Testis (tissue), 3 donors: Measurements from ENCODE around the gene TBC1D22A. TPM values are rescaled to one million over a fixed set of nuclear protein-coding genes. Genes with fewer than 3 reads are reported as not detected.

Source experiments
- DNase-seq: peaks from one replicate; pipeline ENCODE4 v3.0.0-alpha.2; 2019
- H3K27ac ChIP-seq, 2 donors: fragments of 200-600 bp; sonication (generic); one replicate each; pipeline ENCODE4 v1.5.1; 2019
- H3K27me3 ChIP-seq: fragments of 200-600 bp; sonication (generic); one replicate; pipeline ENCODE4 v1.5.1; 2019
- H3K36me3 ChIP-seq: fragments of 200-600 bp; sonication (generic); one replicate; pipeline ENCODE4 v1.5.1; 2017; ENCODE audit warnings: low read depth; ENCODE audit errors: missing control alignments
- H3K4me1 ChIP-seq: fragments of 200-600 bp; sonication (generic); one replicate; pipeline ENCODE4 v1.5.1; 2019
- H3K4me3 ChIP-seq, 2 donors: fragments of 200-600 bp; sonication (generic); one replicate each; pipeline ENCODE4 v1.5.1; 2017 to 2019
- H3K9me3 ChIP-seq: fragments of 200-600 bp; sonication (generic); one replicate; pipeline ENCODE4 v1.5.1; 2017
- CTCF ChIP-seq, 3 experiments: fragments of 450-650 bp in 2 of 3; fragments of 200-600 bp in 1 of 3; sonication (generic) in 1 of 3; IDR thresholded peaks; one replicate each; pipeline ENCODE4 v1.5.1; 2016 to 2019; ENCODE audit warnings: antibody characterized with exemption in 3 of 3, mild to moderate bottlenecking in 2 of 3, moderate library complexity in 1 of 3
- POLR2A ChIP-seq: fragments of 450-650 bp; IDR thresholded peaks from one replicate; pipeline ENCODE4 v1.6.1; 2017; ENCODE audit warnings: antibody characterized with exemption, mild to moderate bottlenecking, moderate library complexity
- WGBS, 2 donors: methylation state at CpG; one replicate each; pipeline ENCODE4 v1.1.5; 2018; 5-methylcytosine and 5-hydroxymethylcytosine counted together
- intact Hi-C: fragments of 100-400 bp; cut with DNase I; formaldehyde crosslinking; loops from one replicate; pipeline ENCODE4 v1.15.1; 2023; ENCODE audit warnings: low total_unique reads
- polyA plus RNA-seq: library from polyadenylated mRNA; stranded (reverse); fragments of 350-450 nt; fragmentation: Illumina TruSeq; extraction: RNeasy Lipid Tissue Mini Kit (QIAGEN cat#74804); gene quantifications from one replicate; pipeline ENCODE4 v1.2.3, GENCODE V29; 2014; ENCODE audit warnings: low read depth, low replicate concordance; ENCODE audit not compliant: insufficient read depth
- total RNA-seq, 2 donors: library from RNA; depleted of rRNA; stranded (reverse); fragments of >200 nt; gene quantifications; one replicate each; pipeline ENCODE4 v1.2.3, GENCODE V29; 2016

Gene TBC1D22A
- total and polyA plus RNA-seq, 3 donors from 2014 or later = 16.6 to 32.8 (median 28.5) TPM

- DNase-seq = no peak
- no peak for TF ChIP-seq CTCF (IDR thresholded peaks at IDR 0.05)
- TF ChIP-seq POLR2A = no peak
- Histone ChIP-seq H3K27ac (no peak overlapping the region), H3K36me3 (no peaks in the 10 kb centered on the region), H3K4me3 (no peak overlapping the region), H3K4me1 (peaks cover 14% of the 10 kb centered on the region), H3K9me3 (no peaks in the 10 kb centered on the region), H3K27me3 (no peaks in the 10 kb centered on the region)
- intact Hi-C loops = no loop called here
- 71% methylated on average over 4 of the region's 4 CpGs for WGBS, 2 donors
Observed at GRCh38 chr22:46966495-46966845, 204.0 kb downstream of the TBC1D22A start.

GRCh38 chr22:46966846-46967245 lies 204.4 kb downstream of the TBC1D22A start:
- TF ChIP-seq POLR2A (no peak), CTCF (IDR thresholded peaks at IDR 0.05) (no peak)
- Histone ChIP-seq H3K36me3 (no peaks in the 10 kb centered on the region), H3K4me1 (peaks cover 18% of the 10 kb centered on the region), H3K9me3 (no peaks in the 10 kb centered on the region), H3K4me3 (no peak overlapping the region), H3K27ac (no peak overlapping the region), H3K27me3 (no peaks in the 10 kb centered on the region)
- intact Hi-C loops = no loop called here
- WGBS, 2 donors = 78 to 95% methylated on average over 16 of the region's 16 CpGs
- no peak for DNase-seq

GRCh38 chr22:46967445-46968358 lies 205.3 kb downstream of the TBC1D22A start:
- Histone ChIP-seq H3K9me3 (no peaks in the 10 kb centered on the region), H3K4me3 (no peak overlapping the region), H3K27ac (no peak overlapping the region), H3K27me3 (no peaks in the 10 kb centered on the region), H3K4me1 (peaks cover 20% of the 10 kb centered on the region), H3K36me3 (no peaks in the 10 kb centered on the region)
- no peak for DNase-seq
- intact Hi-C loops = no loop called here
- TF ChIP-seq CTCF (IDR thresholded peaks at IDR 0.05) (no peak), POLR2A (no peak)
- WGBS, 2 donors = 95 to 97% methylated on average over 19 to 20 of the region's 20 CpGs

GRCh38 chr22:46968359-46968740 lies 205.9 kb downstream of the TBC1D22A start:
- Histone ChIP-seq H3K27me3 (no peaks in the 10 kb centered on the region), H3K4me1 (peaks cover 20% of the 10 kb centered on the region), H3K9me3 (no peaks in the 10 kb centered on the region), H3K27ac (no peak overlapping the region), H3K4me3 (no peak overlapping the region), H3K36me3 (no peaks in the 10 kb centered on the region)
- TF ChIP-seq CTCF (IDR thresholded peaks at IDR 0.05) (no peak), POLR2A (no peak)
- WGBS, 2 donors = 96 to 97% methylated on average over 24 to 27 of the region's 27 CpGs
- DNase-seq = no peak
- intact Hi-C loops = no loop called here

GRCh38 chr22:46968848-46969247 lies 206.4 kb downstream of the TBC1D22A start:
- intact Hi-C loops = no loop called here
- no peak for TF ChIP-seq POLR2A
- no peak for TF ChIP-seq CTCF (IDR thresholded peaks at IDR 0.05)
- H3K27me3 ChIP-seq = no peaks in the 10 kb centered on the region
- H3K9me3 ChIP-seq = no peaks in the 10 kb centered on the region
- no peaks in the 10 kb centered on the region for H3K36me3 ChIP-seq
- peaks cover 20% of the 10 kb centered on the region for H3K4me1 ChIP-seq
- DNase-seq = no peak
- no peak overlapping the region for H3K27ac ChIP-seq
- WGBS, 2 donors = 87% methylated on average over 6 of the region's 6 CpGs
- H3K4me3 ChIP-seq = no peak overlapping the region
